C4-2B (cell line): ENCODE data around the gene EVI5.
"Not testable (repeated sequence)": the region's sequence is repeated elsewhere in the genome, so short reads cannot be mapped to it uniquely, and the experiment has no call there.

Experiments
- CTCF ChIP-seq: fragments of 450-650 bp; conservative IDR thresholded peaks from 2 replicates; pipeline ENCODE4 v1.5.1; 2017; ENCODE audit warnings: mild to moderate bottlenecking
- ZFX ChIP-seq: fragments of 450-650 bp; IDR thresholded peaks from 2 replicates; pipeline ENCODE4 v1.6.1; 2017

GRCh38 chr1:92584810-92585209 lies 200.1 kb downstream of the EVI5 start:
- TF ChIP-seq CTCF, ZFX: not testable (repeated sequence)
